Gastrocnemius medialis (tissue), 4 donors: ENCODE data around the gene CAMTA1.

Experiments used
- CTCF ChIP-seq, 5 experiments: fragments of 450-650 bp in 3 of 5; fragments of 200-600 bp in 2 of 5; sonication (generic) in 2 of 5; IDR thresholded peaks in 4 of 5; conservative IDR thresholded peaks in 1 of 5; 1 replicate in 4 of 5; 2 replicates in 1 of 5; pipeline ENCODE4 v1.5.1; 2016 to 2019; ENCODE audit warnings: antibody characterized with exemption in 5 of 5, mild to moderate bottlenecking in 3 of 5, moderate library complexity in 3 of 5
- POLR2A ChIP-seq, 2 donors: fragments of 450-650 bp; IDR thresholded peaks; one replicate each; pipeline ENCODE4 v1.6.1; 2017; ENCODE audit warnings: antibody characterized with exemption in 2 of 2, mild to moderate bottlenecking in 2 of 2, moderate library complexity in 2 of 2

DNA sequence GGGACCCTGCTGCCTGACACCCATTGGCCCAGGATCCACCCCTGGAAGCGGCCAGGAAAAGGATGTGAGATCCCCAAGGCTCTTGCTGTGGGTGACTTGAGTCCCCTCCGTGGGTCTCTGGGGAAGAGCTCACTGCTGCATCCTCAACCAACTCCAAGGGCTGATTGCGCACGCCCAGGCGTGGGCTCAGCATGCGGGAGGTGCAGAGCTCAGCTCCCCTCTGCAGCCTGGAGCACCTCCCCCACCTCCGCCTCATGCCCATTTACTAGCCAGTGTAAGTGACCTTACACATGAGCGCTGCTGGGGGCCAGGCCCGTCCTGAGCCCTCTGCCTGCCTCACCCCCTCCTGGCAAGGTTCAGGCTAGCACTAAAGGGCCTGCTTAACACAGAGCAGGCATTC, 847.4 kb downstream of the CAMTA1 start:
- TF ChIP-seq CTCF (IDR thresholded peaks at IDR 0.05 in 4 of 5, conservative IDR thresholded peaks at IDR 0.05 in 1 of 5): no peak
- TF ChIP-seq POLR2A (IDR thresholded peaks at IDR 0.05): no peak
